GM19395 (cell line): Measurements from ENCODE around the gene NPRL2.

ENCODE experiments used
- ATAC-seq: cut with Tn5 transposase; IDR thresholded peaks from one replicate; pipeline ENCODE4 v1.9.1; 2021; ENCODE audit warnings: mild to moderate bottlenecking, moderate library complexity; ENCODE audit not compliant: unreplicated experiment

The NPRL2 gene

DNA sequence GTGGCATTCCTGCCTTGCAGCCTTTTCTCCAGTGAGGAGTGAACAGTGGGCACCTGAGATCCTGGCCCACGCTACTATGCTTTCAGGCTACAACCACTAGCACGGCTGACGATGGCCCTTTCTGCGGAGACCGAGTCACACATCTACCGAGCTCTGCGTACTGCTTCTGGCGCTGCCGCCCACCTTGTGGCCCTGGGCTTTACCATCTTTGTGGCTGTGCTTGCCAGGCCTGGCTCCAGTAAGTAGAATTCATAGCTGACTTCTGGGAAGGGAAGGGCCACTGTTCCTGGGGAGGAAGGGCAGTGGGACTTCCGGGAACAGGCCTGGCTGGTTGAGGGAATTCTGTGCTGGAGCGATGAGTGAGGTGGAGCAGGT lies 735 bp upstream of the NPRL2 start:
- no peak for ATAC-seq

DNA sequence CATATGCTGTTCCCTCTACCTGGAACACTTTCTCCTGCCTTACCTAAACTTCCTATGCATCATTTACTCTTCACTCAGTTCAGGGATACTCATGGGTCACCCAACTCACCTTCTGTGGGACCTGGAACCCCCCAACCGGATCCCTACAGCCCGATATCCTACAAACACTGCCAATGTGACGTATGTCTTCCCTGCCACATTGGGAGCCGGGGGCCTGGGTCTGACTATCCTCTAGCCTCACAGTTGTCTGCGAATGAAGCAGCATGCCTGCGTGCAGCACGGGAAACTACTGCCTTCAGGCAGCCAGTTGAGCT lies 405 bp downstream of the NPRL2 start:
- ATAC-seq, result no peak

DNA sequence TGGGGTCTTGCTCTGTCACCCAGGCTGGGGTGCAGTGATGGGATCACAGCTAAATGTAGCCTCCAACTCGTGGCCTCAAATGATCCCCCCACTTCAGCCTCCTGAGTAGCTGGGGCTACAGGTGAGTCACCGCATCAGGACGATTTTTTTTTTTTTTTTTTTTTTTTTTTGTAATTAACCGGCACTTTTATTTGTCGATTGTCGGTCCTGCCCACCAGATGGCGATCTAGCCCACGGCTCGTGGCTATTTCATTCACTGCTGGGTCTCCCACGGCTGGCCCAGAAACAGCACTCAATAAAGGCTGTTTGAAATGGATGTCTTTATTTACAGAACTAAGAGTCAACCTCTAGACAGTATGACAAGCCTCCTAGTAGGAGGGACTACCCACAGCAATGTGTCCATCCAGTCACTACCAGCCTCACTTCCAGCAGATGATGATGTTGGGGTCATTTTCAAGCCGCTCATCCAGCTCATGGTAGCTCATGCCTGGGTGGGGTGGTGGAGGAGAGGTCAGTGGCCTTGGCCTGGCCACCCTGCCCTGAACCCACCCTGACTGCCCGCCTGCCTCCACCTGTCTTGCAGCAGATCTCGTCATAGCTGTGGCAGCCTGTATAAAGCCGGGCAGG lies 3.3 kb downstream of the NPRL2 start:
- ATAC-seq, result no peak

DNA sequence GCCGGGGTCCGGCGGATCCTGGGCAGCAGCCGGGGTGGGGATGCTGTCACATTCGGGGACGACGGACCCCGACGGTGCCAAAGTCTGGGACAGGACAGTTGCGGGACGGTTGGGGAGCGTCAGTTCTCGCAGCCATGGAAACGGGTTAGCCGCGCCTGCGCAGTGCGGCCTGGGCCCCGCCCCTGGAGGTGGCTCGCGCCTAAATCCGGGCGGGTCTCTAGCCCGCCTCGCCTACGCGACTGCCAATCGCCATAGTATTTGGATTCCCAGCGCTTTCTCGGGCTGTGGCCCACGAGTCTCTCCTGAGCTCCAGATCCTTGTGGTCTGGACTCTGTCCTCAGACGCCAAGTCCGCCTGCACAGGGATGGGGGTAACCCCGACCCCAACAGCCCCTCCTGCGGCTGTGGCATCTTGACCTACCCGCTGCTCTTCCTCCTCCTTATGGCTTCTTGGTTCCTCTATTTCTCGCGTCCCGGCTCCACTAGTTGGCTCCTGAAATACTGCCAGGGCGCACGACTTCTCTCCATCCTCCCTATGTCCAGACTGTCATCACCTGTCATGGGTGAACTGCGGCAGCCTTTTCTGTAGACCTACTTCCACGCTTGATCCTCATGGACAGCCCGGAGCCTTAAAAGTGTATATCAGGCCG lies 4.9 kb downstream of the NPRL2 start, which contains the start of gene ZMYND10:
Gene ZMYND10 (minus strand): TSS at position 147 of the 649 bp plus-strand sequence. CDS start 153 bp downstream, outside the sequence.
- ATAC-seq, result no peak

DNA sequence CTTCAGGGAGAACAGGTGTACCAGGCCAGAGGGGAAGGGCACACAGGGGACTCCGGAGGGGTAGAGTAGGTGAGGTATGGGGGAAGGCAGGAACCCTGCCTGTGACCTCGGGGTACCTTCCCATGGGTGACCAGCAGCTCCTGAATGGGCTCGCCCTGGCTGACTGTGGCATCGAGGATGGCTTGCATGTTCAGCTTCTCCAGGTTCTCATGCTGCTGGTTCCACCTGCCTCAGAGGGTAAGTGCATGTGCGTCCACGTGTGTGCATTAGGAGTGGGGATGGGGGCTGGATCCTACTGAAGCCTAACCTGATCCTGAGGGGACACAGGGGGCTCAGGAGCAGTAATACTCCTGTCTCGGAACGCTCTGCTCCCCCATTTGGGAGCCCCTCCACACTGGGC lies 5.6 kb downstream of the NPRL2 start:
- ATAC-seq, result no peak

DNA sequence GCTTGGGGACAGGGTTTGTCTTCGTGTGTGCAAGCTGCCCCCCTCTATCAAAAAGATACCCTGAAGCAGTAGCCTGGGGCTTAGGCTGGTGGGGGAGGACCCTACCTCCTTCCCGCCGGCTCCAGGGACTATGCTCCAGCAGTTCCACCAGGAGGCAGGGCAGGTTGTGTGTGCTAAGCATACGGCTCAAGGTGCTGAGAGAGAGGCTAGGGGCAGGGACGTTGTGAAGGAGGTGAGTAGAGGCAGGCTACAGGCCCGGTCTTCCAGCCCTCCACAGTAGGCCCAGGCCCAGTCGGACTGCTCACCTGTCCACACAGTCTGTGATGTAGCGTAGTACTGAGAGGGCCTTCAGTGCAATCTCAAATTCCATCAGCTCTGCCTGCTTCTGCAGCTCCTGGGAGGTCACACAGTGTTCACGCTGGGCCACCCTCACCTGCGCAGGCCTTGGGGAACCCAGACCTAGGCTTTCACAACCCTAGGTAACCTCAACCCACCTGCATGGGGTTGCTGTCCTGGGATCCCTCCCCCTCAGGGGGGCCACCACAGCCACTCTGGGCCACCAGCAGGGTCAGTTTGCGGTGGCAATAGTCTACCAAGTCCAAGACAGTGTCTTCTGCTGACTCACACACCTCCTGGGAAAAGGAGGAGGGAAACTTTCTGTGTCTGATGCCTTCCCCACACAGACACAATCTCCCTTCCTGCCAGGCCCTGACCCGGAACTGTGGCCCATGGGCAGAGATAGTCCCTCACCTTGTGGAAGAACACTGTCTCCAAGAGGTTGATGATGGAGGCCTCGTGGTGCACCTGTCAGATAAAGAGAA lies 7.6 kb downstream of the NPRL2 start:
- no peak for ATAC-seq

DNA sequence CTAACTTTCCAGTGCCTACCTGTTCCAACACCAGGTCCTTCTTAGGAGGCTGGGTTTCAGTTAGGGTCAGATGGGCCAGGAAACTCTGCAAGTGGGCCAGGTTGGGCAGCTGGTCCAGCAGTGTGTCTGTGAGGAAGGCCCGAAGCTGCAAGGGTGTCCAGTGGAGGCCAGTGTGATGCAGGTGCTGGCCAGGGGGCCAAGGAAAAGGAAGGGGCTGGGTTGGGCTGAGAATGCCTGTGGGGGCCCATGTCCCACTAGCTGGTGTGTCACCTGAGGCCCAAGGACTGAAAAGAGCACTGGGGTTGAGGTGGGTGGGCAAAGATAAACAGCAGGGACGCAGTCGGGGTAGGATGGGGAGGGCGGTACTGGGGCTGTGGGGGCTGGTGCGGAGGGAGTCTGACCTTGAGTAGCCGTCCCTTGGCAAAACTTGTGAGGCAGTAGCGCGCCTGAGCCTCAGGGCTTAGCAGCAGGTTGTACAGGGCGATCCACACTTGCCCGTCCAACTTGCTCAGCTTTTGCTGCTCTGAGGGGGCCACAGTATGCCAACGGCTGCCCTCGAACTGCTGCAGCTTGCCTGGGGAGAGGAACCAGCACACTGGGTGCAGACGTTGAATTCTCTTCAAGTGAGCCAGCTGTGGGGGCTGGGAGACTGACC lies 8.5 kb downstream of the NPRL2 start:
- no peak for ATAC-seq

DNA sequence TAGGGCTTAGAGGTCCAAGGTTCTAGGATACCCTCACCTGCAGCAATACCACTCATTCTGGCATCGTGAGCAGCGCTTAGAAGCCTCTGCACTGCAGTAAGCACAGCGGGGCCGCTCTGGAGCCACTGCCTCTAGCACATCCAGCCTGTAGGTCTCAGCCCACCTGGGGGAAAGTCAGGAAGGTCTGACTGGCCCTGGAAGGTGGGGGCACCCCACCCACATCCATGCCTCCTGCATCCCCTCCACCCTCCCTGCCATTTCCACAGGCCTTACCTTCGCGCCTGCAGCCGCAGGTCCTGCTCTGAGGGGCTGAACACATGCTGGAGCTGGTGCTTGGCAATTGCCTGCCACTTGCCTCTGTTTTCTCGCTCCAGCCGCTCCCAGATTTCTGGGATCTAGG lies 9.0 kb downstream of the NPRL2 start:
- no peak for ATAC-seq

DNA sequence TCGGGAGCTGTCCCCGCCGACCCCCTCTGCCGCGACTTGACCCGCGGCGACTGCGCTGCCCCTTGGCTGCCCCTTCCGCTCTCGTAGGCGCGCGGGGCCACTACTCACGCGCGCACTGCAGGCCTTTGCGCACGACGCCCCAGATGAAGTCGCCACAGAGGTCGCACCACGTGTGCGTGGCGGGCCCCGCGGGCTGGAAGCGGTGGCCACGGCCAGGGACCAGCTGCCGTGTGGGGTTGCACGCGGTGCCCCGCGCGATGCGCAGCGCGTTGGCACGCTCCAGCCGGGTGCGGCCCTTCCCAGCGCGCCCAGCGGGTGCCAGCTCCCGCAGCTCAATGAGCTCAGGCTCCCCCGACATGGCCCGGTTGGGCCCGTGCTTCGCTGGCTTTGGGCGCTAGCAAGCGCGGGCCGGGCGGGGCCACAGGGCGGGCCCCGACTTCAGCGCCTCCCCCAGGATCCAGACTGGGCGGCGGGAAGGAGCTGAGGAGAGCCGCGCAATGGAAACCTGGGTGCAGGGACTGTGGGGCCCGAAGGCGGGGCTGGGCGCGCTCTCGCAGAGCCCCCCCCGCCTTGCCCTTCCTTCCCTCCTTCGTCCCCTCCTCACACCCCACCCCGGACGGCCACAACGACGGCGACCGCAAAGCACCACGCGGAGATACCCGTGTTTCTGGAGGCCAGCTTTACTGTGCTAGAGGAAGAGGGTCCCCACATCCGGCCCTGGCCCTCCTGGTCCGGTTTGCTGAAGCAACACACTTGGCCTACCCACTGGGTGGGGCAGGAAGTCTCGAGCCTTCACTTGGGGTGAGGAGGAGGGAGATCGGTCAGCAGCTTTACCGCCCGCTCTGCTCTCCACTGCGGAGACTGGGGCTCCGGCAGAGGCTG lies 9.9 kb downstream of the NPRL2 start, which contains the start of gene RASSF1:
Gene RASSF1 (minus strand): TSS at position 389 of the 882 bp plus-strand sequence. CDS start 31 bp downstream, at position 358.
- ATAC-seq, result no peak

DNA sequence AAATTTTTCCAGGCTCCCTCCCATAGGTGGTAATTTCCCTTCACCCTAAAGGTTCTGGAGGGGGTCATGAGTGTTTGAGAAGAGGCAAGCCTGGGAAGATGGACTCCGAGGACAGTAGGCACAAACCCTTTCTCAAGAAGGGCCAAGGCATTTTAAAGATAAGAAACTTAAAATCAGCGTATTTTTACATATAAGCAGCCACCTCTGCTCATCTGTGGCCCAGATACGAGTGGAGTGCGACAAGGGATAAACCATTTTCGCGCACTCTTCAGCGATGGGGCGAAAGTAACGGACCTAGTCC lies 10.5 kb downstream of the NPRL2 start:
- no peak for ATAC-seq

DNA sequence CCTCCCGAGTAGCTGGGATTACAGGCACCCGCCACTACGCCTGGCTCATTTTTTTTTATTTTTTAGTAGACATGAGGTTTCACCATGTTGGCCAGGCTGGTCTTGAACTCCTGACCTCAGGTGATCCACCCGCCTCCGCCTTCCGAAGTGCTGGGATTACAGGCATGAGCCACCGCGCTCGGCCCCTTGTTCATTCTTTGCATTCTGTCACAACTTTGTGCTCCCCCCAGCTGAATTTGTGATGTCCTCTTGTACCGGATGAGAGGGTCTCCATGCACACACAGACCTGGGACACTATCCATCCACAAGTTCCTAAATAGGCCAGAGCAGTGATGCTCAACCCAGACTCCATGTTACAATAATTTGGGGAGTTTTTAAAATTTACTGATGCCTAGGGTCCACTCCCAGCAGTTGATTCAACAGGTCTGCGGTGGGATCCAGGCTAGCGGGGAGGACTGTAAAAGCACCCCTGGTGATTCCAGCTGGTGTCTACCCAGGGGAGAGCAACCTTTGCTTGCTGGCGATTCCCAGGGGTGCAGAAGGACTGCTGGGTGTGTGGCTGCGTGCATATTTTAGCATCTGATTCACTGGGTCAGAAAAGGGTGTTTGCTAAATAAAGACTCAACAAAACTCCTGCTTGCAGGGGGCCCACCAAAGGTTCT lies 11.0 kb downstream of the NPRL2 start:
- ATAC-seq, result no peak

DNA sequence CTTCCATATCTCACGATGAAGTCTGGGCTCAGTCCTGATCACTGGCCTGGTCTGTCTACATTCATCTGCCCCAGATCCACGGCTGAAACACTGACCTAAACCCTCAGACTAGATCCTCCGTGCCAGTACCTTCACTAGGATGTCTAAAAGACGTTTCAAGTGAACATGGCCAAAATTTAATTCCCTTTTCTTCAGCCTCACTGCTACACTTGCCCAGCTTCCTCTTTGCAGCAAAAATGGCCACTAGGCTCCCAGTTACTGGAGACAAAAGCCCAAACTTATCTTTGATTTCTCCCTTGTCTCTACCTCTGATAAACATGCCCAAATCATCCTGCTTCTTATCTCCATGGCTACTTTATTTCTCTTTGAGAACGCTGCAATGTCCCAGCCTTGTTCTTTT lies 11.6 kb downstream of the NPRL2 start:
- ATAC-seq, result no peak

DNA sequence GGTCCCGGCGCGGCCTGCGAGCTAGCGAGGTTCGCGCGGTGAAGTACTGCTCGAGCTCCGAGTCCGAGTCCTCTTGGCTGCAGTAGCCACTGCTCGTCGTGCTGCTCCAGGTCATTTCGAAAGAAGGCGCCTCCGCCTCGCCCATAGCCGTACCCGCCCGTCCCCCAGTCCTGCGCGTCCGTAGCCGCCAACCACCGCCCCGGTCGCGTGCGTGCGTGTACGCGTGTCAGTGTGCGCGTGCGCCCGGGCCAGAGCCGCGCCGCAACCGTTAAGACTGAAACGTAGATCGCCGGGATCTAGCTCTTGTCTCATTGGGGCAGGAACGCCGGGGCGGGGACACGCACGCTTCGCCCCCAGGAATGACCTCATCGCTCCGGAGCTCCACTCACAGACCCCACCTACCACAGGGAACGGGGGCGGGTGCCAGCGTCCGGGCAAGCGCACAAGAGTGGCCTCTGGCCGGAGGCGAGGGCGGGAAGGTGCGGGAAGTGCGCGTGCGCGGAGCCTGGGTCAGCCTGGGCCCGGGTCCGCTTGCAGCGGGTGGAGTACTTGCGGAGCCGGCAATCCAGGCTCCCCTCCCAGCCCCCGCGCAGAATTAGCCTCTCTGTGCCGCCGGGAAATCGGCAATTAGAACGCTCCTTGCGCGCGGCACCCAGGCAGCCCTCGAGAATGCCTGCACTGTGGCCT lies 13.3 kb downstream of the NPRL2 start:
- ATAC-seq, result peak; percentile 76

DNA sequence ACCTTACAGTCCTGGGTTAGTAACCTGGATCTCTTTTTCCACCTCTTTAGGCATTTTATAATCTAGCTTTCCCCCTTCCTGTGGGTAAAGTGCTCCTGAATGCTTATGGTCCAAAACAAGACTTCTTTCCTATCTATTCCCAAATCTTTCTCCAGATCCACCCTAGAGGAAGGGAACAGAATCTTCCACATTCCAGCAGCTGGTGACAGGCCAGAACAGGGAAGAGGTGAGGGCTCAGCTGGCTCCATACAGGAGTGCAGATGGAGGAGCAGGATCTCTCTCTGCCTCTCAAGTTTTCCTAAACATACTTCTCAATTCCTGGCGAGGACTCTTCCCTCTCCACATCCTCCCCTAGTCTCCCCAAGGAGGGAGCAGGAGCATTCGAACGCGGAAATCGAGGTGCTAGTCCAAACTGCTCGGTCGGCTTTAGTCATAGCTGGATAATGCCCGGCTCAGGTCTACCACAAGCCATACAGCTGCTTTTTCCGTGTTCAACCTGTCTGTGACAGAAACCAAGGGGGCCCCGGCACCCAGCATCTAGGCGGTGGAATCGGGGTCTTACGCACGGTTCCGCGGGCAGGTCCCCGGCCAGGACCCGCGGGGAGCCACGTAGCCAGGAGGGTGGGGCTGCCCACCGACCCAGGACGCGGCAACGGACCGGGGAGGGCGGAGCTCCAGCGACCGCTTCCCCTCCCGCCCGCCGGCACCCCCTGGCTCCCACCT lies 14.0 kb downstream of the NPRL2 start:
- peak; percentile 34 for ATAC-seq

DNA sequence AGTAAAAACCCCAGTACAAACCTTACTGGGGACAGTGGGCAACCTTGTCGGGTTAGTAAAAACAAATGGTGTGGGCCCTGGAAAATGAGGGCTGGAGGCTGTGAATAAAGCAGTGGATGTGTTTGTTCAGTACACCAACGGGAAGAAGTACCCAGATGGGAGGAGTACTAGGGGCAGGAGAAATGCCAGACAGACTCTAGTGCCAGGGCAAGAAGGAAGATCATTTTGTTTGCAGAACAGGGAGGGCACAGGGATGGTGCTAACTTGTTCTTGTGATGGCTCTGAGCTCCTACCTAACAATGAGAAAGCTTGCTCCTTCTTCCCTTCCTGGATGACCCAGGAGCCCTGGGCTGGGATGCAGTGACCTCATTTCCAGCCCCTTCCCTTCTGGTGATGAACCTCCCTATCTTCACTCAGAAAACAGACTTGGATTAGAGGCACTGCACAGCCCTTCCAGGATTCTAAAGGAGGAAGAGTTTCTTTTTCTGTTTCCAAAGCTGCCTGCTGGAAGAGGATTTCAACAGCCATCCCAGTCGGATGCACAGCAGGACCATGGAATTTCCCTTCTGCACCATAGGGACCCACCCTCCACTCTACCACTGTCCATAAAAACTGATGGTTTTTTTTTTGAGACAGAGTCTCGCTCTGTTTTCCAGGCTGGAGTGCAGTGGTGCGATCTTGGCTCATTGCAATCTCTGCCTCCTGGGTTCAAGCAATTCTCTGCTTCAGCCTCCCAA lies 16.1 kb downstream of the NPRL2 start:
- no peak for ATAC-seq

DNA sequence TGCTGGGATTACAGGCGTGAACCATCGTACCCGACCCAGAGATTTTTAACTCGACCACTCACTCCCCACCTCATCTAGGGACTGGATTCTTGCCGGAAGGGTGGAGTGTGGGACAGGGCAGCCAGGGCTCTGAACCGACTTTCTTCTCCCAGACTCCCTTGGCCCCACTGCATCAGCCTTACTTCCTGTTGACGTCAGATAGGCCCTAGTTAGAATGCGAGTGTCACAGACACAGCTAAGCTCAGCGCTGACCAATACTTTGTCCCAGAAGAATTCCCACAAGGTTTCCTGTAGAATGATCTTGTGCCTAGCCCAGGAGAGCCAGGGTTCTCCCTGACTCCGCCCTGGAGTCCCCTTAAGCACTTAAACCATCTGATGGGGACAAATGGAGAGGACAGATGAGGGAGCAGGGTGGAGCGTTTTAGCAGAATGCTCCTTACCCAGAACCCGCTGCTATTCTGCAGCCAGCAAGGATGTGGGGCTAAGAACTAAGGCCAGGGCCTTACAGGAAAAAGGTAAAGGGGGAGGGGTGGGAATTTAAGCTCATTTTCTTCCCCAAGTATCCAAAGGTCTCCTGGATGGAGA lies 16.7 kb downstream of the NPRL2 start:
- ATAC-seq, result no peak

DNA sequence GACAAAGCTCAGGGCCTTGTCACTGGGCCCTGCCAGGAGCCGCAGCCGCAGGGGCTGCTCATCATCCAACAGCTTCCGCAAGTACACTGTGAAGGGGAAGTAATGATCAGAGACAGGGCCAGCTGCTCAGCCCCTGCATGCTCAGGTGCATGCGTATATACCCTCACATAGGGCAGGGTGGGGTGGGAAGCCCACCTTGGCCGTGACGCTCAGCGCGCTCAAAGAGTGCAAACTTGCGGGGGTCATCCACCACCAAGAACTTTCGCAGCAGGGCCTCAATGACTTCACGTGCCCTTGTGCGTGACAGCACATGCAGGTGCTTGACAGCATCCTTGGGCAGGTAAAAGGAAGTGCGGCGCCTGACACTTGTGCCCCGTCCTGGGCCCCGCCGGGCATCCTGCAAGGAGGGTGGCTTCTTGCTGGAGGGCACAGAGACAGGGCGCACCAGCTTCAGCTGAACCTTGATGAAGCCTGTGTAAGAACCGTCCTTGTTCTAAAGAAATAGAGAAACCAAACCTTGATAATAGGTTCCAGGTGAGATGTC lies 19.1 kb downstream of the NPRL2 start:
- ATAC-seq, result no peak

DNA sequence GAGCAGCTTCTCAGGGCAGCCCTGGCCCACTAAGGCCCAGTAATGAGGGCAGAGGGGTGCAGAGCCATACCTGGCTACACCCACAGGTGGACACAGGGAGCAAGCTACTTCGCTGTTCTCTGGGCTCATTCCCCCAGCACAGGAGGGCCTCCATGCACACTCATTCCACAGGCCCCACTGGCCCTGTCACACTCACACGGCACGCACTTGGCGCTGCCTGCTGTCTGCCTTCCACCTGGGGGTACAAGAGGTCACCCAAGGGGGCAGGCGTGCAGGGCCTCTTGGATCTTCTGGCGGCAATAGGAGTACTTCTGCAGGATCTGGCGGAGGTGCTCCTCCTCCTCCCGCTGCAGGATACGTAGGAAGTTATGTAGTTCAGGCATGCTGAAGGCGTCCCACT lies 20.2 kb downstream of the NPRL2 start:
- ATAC-seq, result no peak
